Measurements from ENCODE around the gene VOPP1.

VOPP1 gene

DNA sequence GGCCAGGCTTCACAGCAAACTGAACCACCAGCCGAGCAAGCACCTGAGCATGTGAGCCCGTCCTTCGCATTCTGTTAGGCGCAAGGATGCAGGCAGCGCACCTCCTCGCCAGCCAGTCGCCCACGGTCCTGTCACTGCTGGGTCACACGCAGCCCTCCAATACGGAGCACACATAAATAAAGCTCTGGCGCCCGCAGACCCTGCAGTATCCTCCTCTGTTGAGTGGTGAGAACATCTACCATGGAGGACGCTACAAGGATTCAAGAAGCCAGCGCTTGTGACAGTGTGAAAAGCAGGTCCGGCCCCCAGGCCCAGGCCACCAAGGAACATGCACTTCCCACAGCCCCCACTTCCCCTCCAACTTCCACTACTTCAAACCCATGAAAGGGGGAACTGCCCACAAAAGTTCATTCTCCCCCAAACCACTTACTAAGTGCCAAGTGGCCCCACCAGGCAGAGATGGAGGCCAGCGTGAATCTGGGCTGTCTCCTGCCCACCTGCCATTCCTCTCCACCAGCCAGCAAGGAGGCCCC lies 34.8 kb downstream of the VOPP1 start:
- TF ChIP-seq GATA1 (IDR thresholded peaks at IDR 0.05; ENCODE audit: low read depth, low read length) (no peak), POLR2A (IDR thresholded peaks at IDR 0.05; ENCODE audit: low read length) (no peak)
- no peak for DNase-seq

- TF ChIP-seq POLR2A (IDR thresholded peaks at IDR 0.05; ENCODE audit: low read length) (no peak), GATA1 (IDR thresholded peaks at IDR 0.05; ENCODE audit: low read depth, low read length) (no peak)
These were observed 35.5 kb downstream of the VOPP1 start for GRCh38 chr7:55536619-55537457.

DNA sequence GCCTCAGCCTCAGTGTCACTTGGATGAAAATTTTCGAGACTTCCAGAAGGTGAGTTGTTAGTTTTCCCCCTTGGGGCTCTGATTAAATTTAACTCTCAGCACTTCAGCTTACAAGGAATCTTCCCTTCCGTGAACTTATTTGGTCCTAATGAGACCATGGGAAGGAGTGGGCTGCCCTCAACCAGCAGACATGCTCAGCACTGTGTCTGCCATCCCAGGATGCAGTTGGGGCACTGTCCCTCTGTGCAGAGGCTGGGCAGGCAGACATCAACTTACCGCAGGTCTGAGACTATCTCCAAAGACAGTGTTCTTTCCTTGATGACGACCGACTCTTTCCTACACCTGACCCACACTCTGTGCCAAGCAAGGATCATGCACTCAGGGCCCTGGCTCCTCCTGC lies 36.7 kb downstream of the VOPP1 start:
- no peak for TF ChIP-seq POLR2A (IDR thresholded peaks at IDR 0.05; ENCODE audit: low read length)

More at GRCh38 chr7:55536619-55537457, 35.5 kb downstream of the VOPP1 start:
- no peak for DNase-seq

DNA sequence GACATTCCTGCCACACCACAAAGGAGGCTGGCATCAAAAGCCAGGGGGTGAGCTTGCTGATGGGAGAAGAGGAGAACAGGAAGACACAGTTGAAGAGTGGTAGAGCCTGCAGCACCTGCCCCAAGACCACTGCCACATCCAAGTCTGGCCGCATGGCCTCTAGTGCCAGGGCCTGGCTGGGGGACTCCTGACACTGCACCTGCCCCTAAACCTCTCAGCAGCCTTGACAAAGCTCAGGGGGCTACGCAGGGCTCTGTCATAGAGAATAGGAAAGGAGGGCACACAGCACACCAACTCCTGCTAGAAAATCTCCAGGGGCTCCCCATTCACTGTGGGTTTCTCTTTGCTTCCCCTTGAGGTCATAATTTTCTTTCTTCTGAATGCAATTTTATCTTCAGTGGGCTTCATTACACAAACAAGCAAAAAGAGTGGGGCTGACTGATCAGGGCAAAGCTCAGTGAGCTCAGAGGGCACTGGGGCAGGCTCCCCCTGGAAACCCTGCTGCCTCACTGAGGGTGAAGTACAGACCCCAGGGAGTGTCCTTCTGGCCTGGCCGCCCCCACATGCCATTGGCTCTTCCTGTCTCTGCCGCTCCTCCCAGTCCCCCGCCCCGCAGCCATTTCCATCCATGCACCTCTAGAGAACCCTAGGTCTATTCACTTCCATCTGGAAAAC lies 37.2 kb downstream of the VOPP1 start:
- TF ChIP-seq POLR2A (IDR thresholded peaks at IDR 0.05; ENCODE audit: low read length) (no peak), GATA1 (IDR thresholded peaks at IDR 0.05; ENCODE audit: low read depth, low read length) (no peak)
- no peak for DNase-seq

More for the DNA sequence above, 36.7 kb downstream of the VOPP1 start:
- DNase-seq = no peak

DNA sequence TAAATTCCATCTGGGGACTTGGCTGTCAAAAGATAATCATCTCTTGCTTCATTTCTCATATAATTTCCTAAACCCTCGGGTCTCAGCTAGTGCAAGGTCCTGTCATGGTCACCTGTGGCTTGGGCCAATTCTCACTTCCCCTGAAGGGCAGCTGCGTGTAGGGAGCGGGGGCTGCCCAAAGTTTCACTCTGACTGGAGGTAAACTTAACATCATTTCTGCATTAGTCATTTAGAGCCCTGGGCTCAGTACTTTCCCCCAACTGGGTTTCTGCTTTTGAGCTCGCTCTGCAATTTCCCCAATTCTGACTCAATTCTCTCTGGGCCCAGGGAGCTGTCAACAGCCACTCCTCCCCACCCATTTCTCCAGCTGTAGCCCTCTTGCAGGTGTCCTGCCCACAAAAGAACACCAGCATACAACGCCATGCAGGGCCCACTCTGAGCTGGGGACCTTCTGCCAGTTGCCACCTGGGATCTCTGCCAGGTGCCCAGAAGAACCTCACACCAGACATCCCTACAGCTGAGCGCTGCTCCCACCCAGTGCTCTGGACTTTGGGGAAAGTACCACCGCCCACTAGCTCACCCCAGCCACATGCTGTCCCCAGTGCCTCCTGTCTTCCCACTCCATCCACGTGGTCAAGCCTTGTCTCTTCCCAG lies 37.9 kb downstream of the VOPP1 start:
- DNase-seq = no peak
- TF ChIP-seq POLR2A (IDR thresholded peaks at IDR 0.05; ENCODE audit: low read length) (no peak), GATA1 (IDR thresholded peaks at IDR 0.05; ENCODE audit: low read depth, low read length) (no peak)

- TF ChIP-seq POLR2A (IDR thresholded peaks at IDR 0.05; ENCODE audit: low read length) = no peak
- no peak for TF ChIP-seq GATA1 (IDR thresholded peaks at IDR 0.05; ENCODE audit: low read depth, low read length)
- no peak for DNase-seq
These were observed 38.6 kb downstream of the VOPP1 start for GRCh38 chr7:55533729-55534080.

- no peak for DNase-seq
- TF ChIP-seq POLR2A (IDR thresholded peaks at IDR 0.05; ENCODE audit: low read length) (no peak), GATA1 (IDR thresholded peaks at IDR 0.05; ENCODE audit: low read depth, low read length) (no peak)
These were observed 39.1 kb downstream of the VOPP1 start for GRCh38 chr7:55533050-55533728.

DNA sequence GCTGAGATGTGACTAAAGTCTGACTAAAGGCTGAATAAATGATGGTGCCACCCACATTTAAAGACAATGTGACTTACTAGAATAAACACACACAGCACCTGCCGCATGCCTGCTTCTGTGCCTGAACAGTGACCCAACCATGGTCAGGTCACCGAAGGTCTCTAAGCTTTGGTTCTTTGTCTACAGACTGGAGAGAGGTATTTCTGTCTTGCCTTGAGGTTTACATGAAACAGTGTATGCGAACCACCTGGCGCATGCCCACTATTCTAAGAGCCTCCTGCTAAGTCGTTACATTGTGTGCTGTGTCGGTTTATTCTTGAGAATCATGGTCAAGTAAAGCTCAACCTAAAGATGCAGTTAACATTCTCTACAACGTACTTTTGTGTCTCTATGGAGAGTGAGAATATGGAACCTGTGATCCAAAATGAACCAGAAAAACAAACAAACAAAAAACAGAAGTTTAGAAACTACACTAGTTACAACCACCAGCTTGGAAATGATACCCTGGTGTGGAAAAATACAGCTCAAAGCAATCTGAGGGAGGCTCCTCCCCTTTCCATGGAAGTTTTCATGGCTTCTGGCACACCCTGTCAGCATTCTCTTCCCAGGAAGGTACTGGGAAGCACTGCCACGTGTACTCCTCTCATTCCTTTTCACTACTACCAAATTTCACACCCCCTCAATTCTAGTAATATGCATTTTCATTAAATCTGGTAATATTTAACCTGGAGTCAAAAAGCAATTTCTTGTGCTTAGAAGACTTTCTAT lies 40.0 kb downstream of the VOPP1 start:
- TF ChIP-seq GATA1 (IDR thresholded peaks at IDR 0.05; ENCODE audit: low read depth, low read length) = no peak
- no peak for TF ChIP-seq POLR2A (IDR thresholded peaks at IDR 0.05; ENCODE audit: low read length)
- DNase-seq = no peak

GRCh38 chr7:55531536-55531935 lies 40.8 kb downstream of the VOPP1 start:
- no peak for DNase-seq

GRCh38 chr7:55527307-55527706 lies 45.0 kb downstream of the VOPP1 start:
- DNase-seq = no peak
- no peak for TF ChIP-seq GATA1 (IDR thresholded peaks at IDR 0.05; ENCODE audit: low read depth, low read length)
- no peak for TF ChIP-seq POLR2A (IDR thresholded peaks at IDR 0.05; ENCODE audit: low read length)

More at GRCh38 chr7:55531536-55531935, 40.8 kb downstream of the VOPP1 start:
- no peak for TF ChIP-seq GATA1 (IDR thresholded peaks at IDR 0.05; ENCODE audit: low read depth, low read length)
- no peak for TF ChIP-seq POLR2A (IDR thresholded peaks at IDR 0.05; ENCODE audit: low read length)

- no peak for TF ChIP-seq GATA1 (IDR thresholded peaks at IDR 0.05; ENCODE audit: low read depth, low read length)
- no peak for TF ChIP-seq POLR2A (IDR thresholded peaks at IDR 0.05; ENCODE audit: low read length)
- DNase-seq = no peak
These were observed 45.5 kb downstream of the VOPP1 start for GRCh38 chr7:55526770-55527169.

- DNase-seq = no peak
- TF ChIP-seq POLR2A (IDR thresholded peaks at IDR 0.05; ENCODE audit: low read length) (no peak), GATA1 (IDR thresholded peaks at IDR 0.05; ENCODE audit: low read depth, low read length) (no peak)
These were observed 46.0 kb downstream of the VOPP1 start for GRCh38 chr7:55526329-55526728.

All from erythroblast (primary cell).